K562 (cell line): ENCODE results near the gene TP73. TPM values are rescaled to one million over a fixed set of nuclear protein-coding genes. Genes with fewer than 3 reads are reported as not detected.

ENCODE experiments used
- ASH1L ChIP-seq: fragments of 450-650 bp; IDR thresholded peaks from 2 replicates; pipeline ENCODE4 v1.6.1; 2018; ENCODE audit warnings: borderline replicate concordance, mild to moderate bottlenecking, low read depth; ENCODE audit not compliant: partially characterized antibody
- FOXK2 ChIP-seq, 2 experiments: fragments of 450-650 bp; IDR thresholded peaks in 1 of 2; conservative IDR thresholded peaks in 1 of 2; 2 replicates each; pipeline ENCODE4 v1.6.1; 2016; ENCODE audit warnings: low read depth in 2 of 2, mild to moderate bottlenecking in 1 of 2
- FUS ChIP-seq: fragments of 200-400 bp; formaldehyde crosslinking; optimal IDR thresholded peaks from 2 replicates; pipeline ENCODE3; 2017; ENCODE audit warnings: low read depth, low read length
- MTA1 ChIP-seq: fragments of 450-650 bp; IDR thresholded peaks from 2 replicates; pipeline ENCODE4 v1.6.1; 2017; ENCODE audit warnings: borderline replicate concordance
- MYBL2 ChIP-seq, 2 experiments: fragments of 450-650 bp in 1 of 2; sonication (generic) in 1 of 2; formaldehyde crosslinking in 1 of 2; IDR thresholded peaks; 2 replicates each; pipeline versions ENCODE4 v1.6.1 to v1.8.1; 2017 to 2022; ENCODE audit warnings: borderline replicate concordance in 1 of 2, inconsistent platforms in 1 of 2, low read depth in 1 of 2, mild to moderate bottlenecking in 1 of 2, missing genetic modification reagents in 1 of 2, moderate library complexity in 1 of 2
- TAF9B ChIP-seq: fragments of 450-650 bp; IDR thresholded peaks from 2 replicates; pipeline ENCODE4 v1.6.1; 2018; ENCODE audit warnings: mild to moderate bottlenecking; ENCODE audit not compliant: partially characterized antibody
- TOE1 ChIP-seq, 2 experiments: fragments of 450-650 bp in 1 of 2; sonication (generic) in 1 of 2; formaldehyde crosslinking in 1 of 2; IDR thresholded peaks; 2 replicates each; pipeline versions ENCODE4 v1.7.1 to v1.8.0; 2016 to 2022; ENCODE audit warnings: borderline replicate concordance in 2 of 2, mild to moderate bottlenecking in 2 of 2, antibody characterized with exemption in 1 of 2, inconsistent platforms in 1 of 2, low read depth in 1 of 2, missing genetic modification reagents in 1 of 2, moderate library complexity in 1 of 2
- YBX1 ChIP-seq: fragments of 450-650 bp; IDR thresholded peaks from 2 replicates; pipeline ENCODE4 v1.7.1; 2016; ENCODE audit warnings: mild to moderate bottlenecking
- ZNF263 ChIP-seq: sonication (generic); formaldehyde crosslinking; IDR thresholded peaks from 2 replicates; pipeline ENCODE4 v1.8.0; 2022; ENCODE audit warnings: mild to moderate bottlenecking, missing genetic modification reagents, borderline replicate concordance
- ZNF311 ChIP-seq: fragments of 250-450 bp; sonication (Bioruptor Pico); IDR thresholded peaks from 2 replicates; pipeline ENCODE4 v1.4.0; 2020; ENCODE audit warnings: mild to moderate bottlenecking, moderate library complexity
- ZNF561 ChIP-seq: fragments of 450-650 bp; formaldehyde crosslinking; conservative IDR thresholded peaks from 2 replicates; pipeline ENCODE4 v1.4.0; 2020; ENCODE audit warnings: mild to moderate bottlenecking, moderate library complexity
- polyA plus RNA-seq, 8 experiments: library from polyadenylated mRNA; depleted of rRNA in 4 of 8; stranded (reverse) in 5 of 8; unstranded in 3 of 8; fragments of >200 nt; fragmentation: Nextera tagmentation in 2 of 8; fragmentation: Illumina TruSeq in 1 of 8; extraction: Ambion mirVana in 2 of 8; extraction: Trizol in 1 of 8; gene quantifications; 2 replicates each; pipeline versions ENCODE4 v1.2.1 to v1.2.3, GENCODE V29; 2011 to 2014; ENCODE audit warnings: inconsistent platforms in 1 of 8, missing spikeins in 1 of 8
- total RNA-seq, 7 experiments: library from RNA; depleted of rRNA in 6 of 7; stranded (reverse); fragments of >200 nt in 6 of 7; fragmentation: Illumina TruSeq in 2 of 7; extraction: Trizol in 2 of 7; gene quantifications; 2 replicates each; pipeline versions ENCODE4 v1.2.1 to v1.2.3, GENCODE V29; 2011 to 2021; ENCODE audit warnings: low replicate concordance in 1 of 7
- TF ChIP-seq, protein P1 (sequence below), 2 experiments: fragments of 450-650 bp; IDR thresholded peaks; 2 replicates each; pipeline ENCODE4 v1.6.1; 2018; ENCODE audit warnings: mild to moderate bottlenecking in 2 of 2, low read depth in 1 of 2; ENCODE audit not compliant: partially characterized antibody in 2 of 2
- TF ChIP-seq, protein P2 (sequence below): fragments of 450-650 bp; conservative IDR thresholded peaks from 2 replicates; pipeline ENCODE4 v1.6.1; 2016; ENCODE audit warnings: missing genetic modification characterization, low read depth, mild to moderate bottlenecking, control low read depth, missing compliant biosample characterization
- TF ChIP-seq, protein P3 (sequence below): fragments of 250-450 bp; sonication (Bioruptor Pico); IDR thresholded peaks from 2 replicates; pipeline ENCODE4 v1.9.0; 2021; ENCODE audit warnings: mild to moderate bottlenecking
- TF ChIP-seq, protein P4 (sequence below): sonication (generic); formaldehyde crosslinking; IDR thresholded peaks from 2 replicates; pipeline ENCODE4 v1.8.0; 2022; ENCODE audit warnings: mild to moderate bottlenecking, missing genetic modification reagents, borderline replicate concordance

Gene TP73
- total and polyA plus RNA-seq, 9 of the 15 experiments (the other 6 are each of a cell fraction or from before 2014, with no cell fraction given): 0.07 to 1.6 (median 0.40) TPM; not detected in 2

DNA sequence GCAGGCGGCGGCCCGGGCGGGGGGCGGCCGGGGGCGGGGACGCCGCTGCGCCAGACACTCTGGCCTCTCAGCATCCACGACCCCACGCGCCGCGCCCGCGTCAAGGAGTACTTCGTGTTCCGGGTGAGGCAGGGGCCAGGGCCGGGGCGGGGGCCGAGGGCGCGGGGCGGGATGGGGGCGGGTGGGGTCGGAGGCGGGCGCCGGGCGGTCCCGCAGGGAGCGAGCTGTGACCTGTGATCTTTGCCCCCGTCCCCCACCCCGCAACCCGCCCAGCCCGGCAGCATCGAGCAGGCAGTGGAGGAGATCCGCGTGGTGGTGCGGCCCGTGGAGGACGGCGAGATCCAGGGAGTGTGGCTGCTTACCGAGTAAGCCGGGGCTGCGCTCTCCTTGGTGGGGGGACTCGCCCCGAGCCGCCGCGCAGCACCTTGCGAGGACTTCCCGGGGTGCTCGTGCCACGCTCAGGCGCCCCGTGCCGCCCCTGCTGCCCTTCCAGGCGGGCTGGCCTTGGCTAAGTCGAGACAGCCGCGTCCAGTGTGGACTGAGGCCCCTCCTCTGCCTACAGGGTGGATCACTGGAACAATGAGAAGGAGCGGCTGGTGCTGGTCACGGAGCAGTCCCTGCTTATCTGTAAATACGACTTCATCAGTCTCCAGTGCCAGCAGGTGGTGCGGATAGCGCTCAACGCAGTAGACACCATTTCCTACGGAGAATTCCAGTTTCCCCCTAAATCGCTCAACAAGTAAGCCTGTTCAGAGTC, 27.0 kb upstream of the TP73 start (continued):
- TF ChIP-seq, protein P1, sequence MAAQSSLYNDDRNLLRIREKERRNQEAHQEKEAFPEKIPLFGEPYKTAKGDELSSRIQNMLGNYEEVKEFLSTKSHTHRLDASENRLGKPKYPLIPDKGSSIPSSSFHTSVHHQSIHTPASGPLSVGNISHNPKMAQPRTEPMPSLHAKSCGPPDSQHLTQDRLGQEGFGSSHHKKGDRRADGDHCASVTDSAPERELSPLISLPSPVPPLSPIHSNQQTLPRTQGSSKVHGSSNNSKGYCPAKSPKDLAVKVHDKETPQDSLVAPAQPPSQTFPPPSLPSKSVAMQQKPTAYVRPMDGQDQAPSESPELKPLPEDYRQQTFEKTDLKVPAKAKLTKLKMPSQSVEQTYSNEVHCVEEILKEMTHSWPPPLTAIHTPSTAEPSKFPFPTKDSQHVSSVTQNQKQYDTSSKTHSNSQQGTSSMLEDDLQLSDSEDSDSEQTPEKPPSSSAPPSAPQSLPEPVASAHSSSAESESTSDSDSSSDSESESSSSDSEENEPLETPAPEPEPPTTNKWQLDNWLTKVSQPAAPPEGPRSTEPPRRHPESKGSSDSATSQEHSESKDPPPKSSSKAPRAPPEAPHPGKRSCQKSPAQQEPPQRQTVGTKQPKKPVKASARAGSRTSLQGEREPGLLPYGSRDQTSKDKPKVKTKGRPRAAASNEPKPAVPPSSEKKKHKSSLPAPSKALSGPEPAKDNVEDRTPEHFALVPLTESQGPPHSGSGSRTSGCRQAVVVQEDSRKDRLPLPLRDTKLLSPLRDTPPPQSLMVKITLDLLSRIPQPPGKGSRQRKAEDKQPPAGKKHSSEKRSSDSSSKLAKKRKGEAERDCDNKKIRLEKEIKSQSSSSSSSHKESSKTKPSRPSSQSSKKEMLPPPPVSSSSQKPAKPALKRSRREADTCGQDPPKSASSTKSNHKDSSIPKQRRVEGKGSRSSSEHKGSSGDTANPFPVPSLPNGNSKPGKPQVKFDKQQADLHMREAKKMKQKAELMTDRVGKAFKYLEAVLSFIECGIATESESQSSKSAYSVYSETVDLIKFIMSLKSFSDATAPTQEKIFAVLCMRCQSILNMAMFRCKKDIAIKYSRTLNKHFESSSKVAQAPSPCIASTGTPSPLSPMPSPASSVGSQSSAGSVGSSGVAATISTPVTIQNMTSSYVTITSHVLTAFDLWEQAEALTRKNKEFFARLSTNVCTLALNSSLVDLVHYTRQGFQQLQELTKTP (IDR thresholded peaks at IDR 0.05; ENCODE audit: low read depth in 1 of 2, partially characterized antibody in 2 of 2): no peak
- TF ChIP-seq MTA1 (no peak), TOE1 (IDR thresholded peaks at IDR 0.05; ENCODE audit: borderline replicate concordance) (no peak), TOE1 (CRISPR knock-in tag; IDR thresholded peaks at IDR 0.05; ENCODE audit: borderline replicate concordance, low read depth) (no peak), FOXK2 (conservative IDR thresholded peaks at IDR 0.05 in 1 of 2, IDR thresholded peaks at IDR 0.05 in 1 of 2; ENCODE audit: low read depth in 2 of 2) (peak; percentile 60 to 66), FUS (no peak), YBX1 (no peak), ZNF311 (CRISPR knock-in tag) (no peak), ASH1L (no peak), ZNF561 (CRISPR knock-in tag) (no peak), TAF9B (no peak), MYBL2 (IDR thresholded peaks at IDR 0.05; ENCODE audit: low read depth) (no peak), MYBL2 (CRISPR knock-in tag; IDR thresholded peaks at IDR 0.05; ENCODE audit: borderline replicate concordance) (no peak), ZNF263 (CRISPR knock-in tag) (0 out of 2 replicates have a peak, but pooled peaks have one; percentile 14)
- TF ChIP-seq, protein P2, sequence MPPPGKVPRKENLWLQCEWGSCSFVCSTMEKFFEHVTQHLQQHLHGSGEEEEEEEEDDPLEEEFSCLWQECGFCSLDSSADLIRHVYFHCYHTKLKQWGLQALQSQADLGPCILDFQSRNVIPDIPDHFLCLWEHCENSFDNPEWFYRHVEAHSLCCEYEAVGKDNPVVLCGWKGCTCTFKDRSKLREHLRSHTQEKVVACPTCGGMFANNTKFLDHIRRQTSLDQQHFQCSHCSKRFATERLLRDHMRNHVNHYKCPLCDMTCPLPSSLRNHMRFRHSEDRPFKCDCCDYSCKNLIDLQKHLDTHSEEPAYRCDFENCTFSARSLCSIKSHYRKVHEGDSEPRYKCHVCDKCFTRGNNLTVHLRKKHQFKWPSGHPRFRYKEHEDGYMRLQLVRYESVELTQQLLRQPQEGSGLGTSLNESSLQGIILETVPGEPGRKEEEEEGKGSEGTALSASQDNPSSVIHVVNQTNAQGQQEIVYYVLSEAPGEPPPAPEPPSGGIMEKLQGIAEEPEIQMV (tag): no peak
- TF ChIP-seq, protein P3, sequence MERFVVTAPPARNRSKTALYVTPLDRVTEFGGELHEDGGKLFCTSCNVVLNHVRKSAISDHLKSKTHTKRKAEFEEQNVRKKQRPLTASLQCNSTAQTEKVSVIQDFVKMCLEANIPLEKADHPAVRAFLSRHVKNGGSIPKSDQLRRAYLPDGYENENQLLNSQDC (CRISPR knock-in tag): no peak
- TF ChIP-seq, protein P4, sequence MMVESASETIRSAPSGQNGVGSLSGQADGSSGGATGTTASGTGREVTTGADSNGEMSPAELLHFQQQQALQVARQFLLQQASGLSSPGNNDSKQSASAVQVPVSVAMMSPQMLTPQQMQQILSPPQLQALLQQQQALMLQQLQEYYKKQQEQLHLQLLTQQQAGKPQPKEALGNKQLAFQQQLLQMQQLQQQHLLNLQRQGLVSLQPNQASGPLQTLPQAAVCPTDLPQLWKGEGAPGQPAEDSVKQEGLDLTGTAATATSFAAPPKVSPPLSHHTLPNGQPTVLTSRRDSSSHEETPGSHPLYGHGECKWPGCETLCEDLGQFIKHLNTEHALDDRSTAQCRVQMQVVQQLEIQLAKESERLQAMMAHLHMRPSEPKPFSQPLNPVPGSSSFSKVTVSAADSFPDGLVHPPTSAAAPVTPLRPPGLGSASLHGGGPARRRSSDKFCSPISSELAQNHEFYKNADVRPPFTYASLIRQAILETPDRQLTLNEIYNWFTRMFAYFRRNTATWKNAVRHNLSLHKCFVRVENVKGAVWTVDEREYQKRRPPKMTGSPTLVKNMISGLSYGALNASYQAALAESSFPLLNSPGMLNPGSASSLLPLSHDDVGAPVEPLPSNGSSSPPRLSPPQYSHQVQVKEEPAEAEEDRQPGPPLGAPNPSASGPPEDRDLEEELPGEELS (CRISPR knock-in tag): no peak; the same call in 1 of the 2 replicates
